COLO668 (cell line): ENCODE measurements around the gene CTBP1.

ENCODE experiments used
- DNase-seq: peaks from one replicate; lab custom pipeline; 2025; ENCODE audit not compliant: unreplicated experiment; lab: John Stamatoyannopoulos, UW

CTBP1 gene

GRCh38 chr4:1250921-1251772 is 2.2 kb upstream of the CTBP1 start:
- DNase-seq = no peak

GRCh38 chr4:1250527-1250812 is 1.5 kb upstream of the CTBP1 start:
- no peak for DNase-seq

- peak; percentile 41 for DNase-seq
These were observed 999 bp upstream of the CTBP1 start for GRCh38 chr4:1249731-1250526.

- peak; percentile 96 for DNase-seq
These were observed 309 bp upstream of the CTBP1 start for GRCh38 chr4:1249148-1249730.

- no peak for DNase-seq
These were observed 1.1 kb downstream of the CTBP1 start for GRCh38 chr4:1247864-1248244.

- DNase-seq = peak; percentile 41
These were observed 1.7 kb downstream of the CTBP1 start for GRCh38 chr4:1246901-1247863.

- peak; percentile 11 for DNase-seq
These were observed 2.6 kb downstream of the CTBP1 start for GRCh38 chr4:1246111-1246881.

- DNase-seq = no peak
These were observed 3.4 kb downstream of the CTBP1 start for GRCh38 chr4:1245481-1246051.

GRCh38 chr4:1244978-1245471 is 3.9 kb downstream of the CTBP1 start:
- no peak for DNase-seq

GRCh38 chr4:1244081-1244977 is 4.6 kb downstream of the CTBP1 start:
- no peak for DNase-seq

GRCh38 chr4:1243451-1244080 is 5.4 kb downstream of the CTBP1 start:
- no peak for DNase-seq

- DNase-seq = no peak
These were observed 6.2 kb downstream of the CTBP1 start for GRCh38 chr4:1242506-1243450.

- DNase-seq = no peak
These were observed 6.9 kb downstream of the CTBP1 start for GRCh38 chr4:1241936-1242505.

GRCh38 chr4:1241466-1241935 is 7.4 kb downstream of the CTBP1 start:
- DNase-seq = no peak

GRCh38 chr4:1240721-1241465 is 8.0 kb downstream of the CTBP1 start:
- no peak for DNase-seq

- no peak for DNase-seq
These were observed 9.0 kb downstream of the CTBP1 start for GRCh38 chr4:1239950-1240307.
